ENCODE measurements around the gene CFAP53. TPM values are rescaled to one million over a fixed set of nuclear protein-coding genes. Genes with fewer than 3 reads are reported as not detected.

CFAP53 gene
- total RNA-seq, 2 donors from 2014 or later: 0.37 to 0.66 TPM

GRCh38 chr18:50179465-50179864 is 86.8 kb downstream of the CFAP53 start:
- H3K27ac Mint-ChIP-seq: no peak overlapping the region
- H3K9me3 Mint-ChIP-seq: no peaks in the 10 kb centered on the region
- H3K27me3 Mint-ChIP-seq (ENCODE audit: insufficient read depth): peaks cover 5% of the 10 kb centered on the region
- 92 to 94% methylated on average over 2 of the region's 2 CpGs for WGBS, 2 experiments (ENCODE audit: insufficient coverage in 1 of 2, insufficient read length in 1 of 2)
- TF ChIP-seq CTCF (conservative IDR thresholded peaks at IDR 0.05): no peak
- H3K4me1 ChIP-seq (ENCODE audit: control insufficient read depth, insufficient read depth, low read length): no peaks in the 10 kb centered on the region
- H3K4me3 Mint-ChIP-seq: no peak overlapping the region
- H3K9ac ChIP-seq (ENCODE audit: extremely low read depth, low read length, poor library complexity, severe bottlenecking): no peak overlapping the region
- no peak overlapping the region for H3K27ac ChIP-seq (ENCODE audit: low read depth, low read length)
- no peaks in the 10 kb centered on the region for H3K9me3 ChIP-seq (ENCODE audit: control insufficient read depth, low read length)
- H3K4me1 Mint-ChIP-seq: no peaks in the 10 kb centered on the region
- peaks cover 5% of the 10 kb centered on the region for H3K27me3 ChIP-seq (ENCODE audit: control insufficient read depth, insufficient read depth, low read length, poor library complexity, severe bottlenecking)
- DNase-seq: no peak
- no peaks in the 10 kb centered on the region for H3K36me3 Mint-ChIP-seq (ENCODE audit: low read depth)
- no peak overlapping the region for H3K4me3 ChIP-seq (ENCODE audit: low read length)
- H3K36me3 ChIP-seq (ENCODE audit: control insufficient read depth, insufficient read depth, low read length): no peaks in the 10 kb centered on the region

GRCh38 chr18:50177294-50177992 is 88.9 kb downstream of the CFAP53 start:
- H3K9me3 Mint-ChIP-seq: no peaks in the 10 kb centered on the region
- Histone ChIP-seq H3K36me3 (ENCODE audit: control insufficient read depth, insufficient read depth, low read length) (no peaks in the 10 kb centered on the region), H3K27ac (ENCODE audit: low read depth, low read length) (no peak overlapping the region), H3K4me3 (ENCODE audit: low read length) (no peak overlapping the region), H3K9me3 (ENCODE audit: control insufficient read depth, low read length) (no peaks in the 10 kb centered on the region), H3K4me1 (ENCODE audit: control insufficient read depth, insufficient read depth, low read length) (no peaks in the 10 kb centered on the region), H3K9ac (ENCODE audit: extremely low read depth, low read length, poor library complexity, severe bottlenecking) (no peak overlapping the region), H3K27me3 (ENCODE audit: control insufficient read depth, insufficient read depth, low read length, poor library complexity, severe bottlenecking) (peaks cover 5% of the 10 kb centered on the region)
- TF ChIP-seq CTCF (conservative IDR thresholded peaks at IDR 0.05): no peak
- DNase-seq: no peak
- H3K27ac Mint-ChIP-seq: no peak overlapping the region
- no peaks in the 10 kb centered on the region for H3K4me1 Mint-ChIP-seq
- H3K27me3 Mint-ChIP-seq (ENCODE audit: insufficient read depth): peaks cover 7% of the 10 kb centered on the region
- WGBS, 2 experiments (ENCODE audit: insufficient coverage in 1 of 2, insufficient read length in 1 of 2): 87 to 90% methylated on average over 2 to 3 of the region's 3 CpGs
- no peaks in the 10 kb centered on the region for H3K36me3 Mint-ChIP-seq (ENCODE audit: low read depth)
- H3K4me3 Mint-ChIP-seq: no peak overlapping the region

Other genes starting within 250 kb of the CFAP53 start
- 10 to 100 TPM; 12.2 to 16.8 TPM for gene MYO5B, start 71.3 kb downstream of the CFAP53 start, total RNA-seq
- gene MBD1, start 15.0 kb upstream of the CFAP53 start, total RNA-seq: 10 to 100 TPM; 77.1 to 79.6 TPM
- gene CXXC1, start 21.2 kb upstream of the CFAP53 start, total RNA-seq: 100 to 1,000 TPM in 1 of 2 donors, 10 to 100 TPM in 1; 93.1 to 102 TPM
- 10 to 100 TPM; 26.4 to 70.0 TPM for gene SKA1, start 108.6 kb upstream of the CFAP53 start, total RNA-seq